GM19193 (cell line): ENCODE results near the gene OCA2.

ENCODE experiments used
- POLR2A ChIP-seq: IDR thresholded peaks from 4 replicates; pipeline ENCODE4 v1.6.1; 2011; ENCODE audit not compliant: insufficient read depth, insufficient read length; ENCODE audit errors: extremely low read depth

OCA2 gene

DNA sequence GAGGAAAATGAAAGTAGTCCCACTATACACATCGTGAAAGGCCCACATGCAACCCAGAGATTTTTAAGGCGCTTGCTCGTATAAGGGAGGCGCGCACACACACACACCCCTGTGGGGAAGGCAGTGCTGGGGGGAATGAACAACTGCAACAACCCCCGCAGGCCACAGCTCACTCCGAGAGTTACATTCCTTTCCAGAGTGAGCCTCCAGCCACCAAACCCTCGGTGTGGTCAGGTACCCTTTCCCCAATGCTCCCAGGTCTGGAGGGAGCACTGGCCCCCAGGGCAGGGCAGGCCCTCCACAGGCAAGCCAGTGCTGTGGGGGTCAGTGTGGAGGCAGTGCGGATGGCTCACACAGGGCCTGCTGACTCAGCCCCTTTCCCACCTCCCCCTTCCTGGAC is 115.6 kb downstream of the OCA2 start:
- TF ChIP-seq POLR2A = no peak

- no peak for TF ChIP-seq POLR2A
These were observed 121.4 kb downstream of the OCA2 start for GRCh38 chr15:27977696-27978095.

- TF ChIP-seq POLR2A = no peak
These were observed 125.2 kb downstream of the OCA2 start for GRCh38 chr15:27973886-27974285.

- no peak for TF ChIP-seq POLR2A
These were observed 128.3 kb downstream of the OCA2 start for GRCh38 chr15:27970661-27971392.

DNA sequence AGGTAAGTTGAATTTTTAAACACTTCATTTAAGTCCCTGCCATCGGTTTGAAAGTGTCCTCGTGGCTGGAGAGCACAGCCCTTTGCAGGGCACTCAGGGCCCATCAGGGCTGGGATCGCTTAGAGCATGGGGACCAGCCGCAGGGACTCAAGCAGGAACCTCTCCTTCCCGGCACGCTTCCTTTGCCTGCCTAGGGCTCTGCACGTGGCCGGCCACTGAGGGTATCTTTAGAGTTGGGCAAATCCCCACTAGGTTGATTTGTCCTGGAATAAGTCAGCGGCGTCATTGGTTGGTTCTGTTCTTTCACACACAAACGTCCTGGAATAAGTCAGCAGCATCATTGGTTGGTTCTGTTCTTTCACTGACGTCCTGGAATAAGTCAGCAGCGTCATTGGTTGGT is 131.6 kb downstream of the OCA2 start:
- no peak for TF ChIP-seq POLR2A

DNA sequence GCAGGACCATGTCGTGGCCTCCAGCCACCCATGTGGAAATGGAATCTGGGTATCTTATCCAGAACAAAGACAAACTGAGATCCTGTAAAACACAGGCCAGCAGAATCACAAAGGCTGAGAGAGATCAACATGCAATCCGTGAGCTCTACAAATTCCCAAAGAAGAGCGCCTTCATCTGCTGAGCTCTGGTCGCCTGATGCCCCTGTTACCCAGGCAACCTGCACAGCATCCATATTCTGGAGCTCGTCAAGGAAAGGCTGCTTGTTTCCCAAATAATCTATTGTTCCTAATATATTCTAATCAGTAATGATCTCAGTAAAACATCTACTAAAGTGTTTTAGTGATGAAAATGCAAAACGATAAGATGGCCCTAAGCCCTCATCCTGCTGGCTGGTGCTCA is 133.6 kb downstream of the OCA2 start:
- no peak for TF ChIP-seq POLR2A

- no peak for TF ChIP-seq POLR2A
These were observed 137.3 kb downstream of the OCA2 start for GRCh38 chr15:27961801-27962200.

DNA sequence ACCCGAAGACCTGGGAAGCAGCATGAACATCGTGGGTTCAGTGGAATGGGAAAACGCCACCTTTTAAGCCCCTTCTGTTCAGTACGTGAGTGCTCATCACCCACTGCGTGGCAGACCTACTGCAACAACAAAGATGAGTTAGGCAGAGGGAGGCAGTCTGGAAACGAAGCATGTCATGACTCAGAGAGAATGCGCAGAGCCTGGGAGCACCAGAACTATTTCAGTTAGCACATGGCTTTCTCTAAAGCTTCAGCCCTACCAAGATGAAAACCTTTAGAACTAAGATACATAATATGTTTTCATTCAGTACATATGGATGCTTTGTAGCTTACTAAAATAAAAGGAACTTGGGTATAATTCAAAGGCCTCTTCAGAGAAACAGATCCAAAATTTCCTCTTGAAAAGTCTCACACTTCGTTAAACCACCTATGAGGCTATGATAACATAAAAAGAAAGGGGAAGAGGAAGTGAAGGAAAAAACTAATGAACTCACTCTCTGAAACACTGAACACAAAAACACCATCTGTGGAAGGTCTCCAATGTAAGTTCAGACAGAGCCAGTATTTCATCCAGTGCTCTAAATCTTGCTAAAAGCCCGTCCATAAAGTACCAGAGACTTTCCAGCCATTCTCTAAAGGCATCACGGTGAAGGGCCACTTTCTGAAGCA is 140.1 kb downstream of the OCA2 start:
- TF ChIP-seq POLR2A = no peak

- no peak for TF ChIP-seq POLR2A
These were observed 142.8 kb downstream of the OCA2 start for GRCh38 chr15:27956285-27956684.

- no peak for TF ChIP-seq POLR2A
These were observed 144.0 kb downstream of the OCA2 start for GRCh38 chr15:27955087-27955486.

DNA sequence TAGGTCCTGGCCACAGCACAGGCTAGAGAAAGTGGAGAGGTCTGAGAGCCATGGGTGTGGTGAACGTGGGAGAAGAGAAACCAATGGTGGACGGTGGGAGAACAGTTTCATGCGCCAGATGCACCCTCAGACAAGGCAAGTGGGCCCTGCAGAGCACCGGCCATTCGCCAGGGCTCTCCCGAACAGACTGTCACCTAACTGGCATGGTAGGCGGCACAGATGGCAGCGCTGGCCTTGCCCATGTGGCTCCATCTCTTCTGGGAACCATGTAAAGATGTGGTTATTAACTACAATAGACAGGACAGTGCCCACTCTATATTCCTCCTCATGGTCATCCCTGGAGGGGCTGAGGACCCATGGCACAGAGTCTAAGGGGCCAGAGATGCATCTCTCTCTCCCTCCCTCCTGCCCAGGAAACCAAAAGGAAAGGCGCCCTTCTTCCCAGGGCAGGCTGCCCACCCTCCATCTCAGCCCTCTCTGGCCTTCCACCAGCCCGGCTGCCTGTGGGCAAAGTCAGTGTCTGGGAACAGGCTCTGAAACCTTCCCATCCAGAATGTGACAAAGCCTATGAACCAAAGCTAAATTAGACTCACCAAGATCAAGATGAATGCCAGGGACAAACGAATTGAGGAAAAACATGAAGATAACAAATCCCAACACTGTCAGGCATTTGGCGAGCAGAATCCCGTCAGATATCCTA is 147.8 kb downstream of the OCA2 start:
- no peak for TF ChIP-seq POLR2A

GRCh38 chr15:27949089-27949488 is 150.0 kb downstream of the OCA2 start:
- no peak for TF ChIP-seq POLR2A

GRCh38 chr15:27939246-27939645 is 159.9 kb downstream of the OCA2 start:
- no peak for TF ChIP-seq POLR2A

GRCh38 chr15:27937851-27938250 is 161.3 kb downstream of the OCA2 start:
- TF ChIP-seq POLR2A = no peak

DNA sequence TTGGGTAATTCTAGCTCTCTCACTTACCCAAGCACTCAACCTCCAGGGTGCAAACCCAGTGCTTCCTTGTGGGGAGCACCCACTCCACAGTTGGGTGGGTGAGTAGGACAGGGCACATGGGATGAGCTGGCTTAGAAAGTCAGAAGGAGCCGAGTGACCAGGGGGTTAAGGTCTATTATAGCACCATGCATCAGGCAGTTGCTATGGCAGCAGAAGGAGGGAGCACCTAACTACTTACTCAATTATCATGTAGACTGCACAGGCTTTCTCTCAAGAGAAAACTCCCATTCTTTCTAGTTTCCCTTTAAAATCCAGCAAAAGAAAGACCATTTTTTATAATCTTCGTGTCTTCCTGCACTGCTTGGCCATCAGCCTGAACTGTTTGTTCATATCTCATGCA is 163.0 kb downstream of the OCA2 start:
- TF ChIP-seq POLR2A = no peak

DNA sequence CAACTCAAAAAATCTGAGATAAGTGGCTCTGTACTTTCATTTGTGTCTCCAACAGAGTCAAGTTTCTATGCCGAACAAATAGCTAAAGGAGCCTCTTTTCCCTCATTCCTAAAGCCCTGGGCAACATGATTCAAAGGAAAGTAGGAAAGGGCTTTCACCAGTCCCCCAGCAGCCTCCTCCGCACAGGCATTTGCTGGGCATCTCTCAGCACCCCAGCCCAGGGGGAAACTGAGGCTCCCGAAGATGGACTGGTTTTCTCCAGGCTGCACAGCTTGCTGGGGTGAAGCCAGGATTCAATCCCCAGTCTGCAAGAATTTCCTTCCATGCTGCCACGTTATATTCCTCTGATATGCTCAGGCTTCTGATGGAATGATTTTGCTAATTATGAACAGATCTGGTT is 163.8 kb downstream of the OCA2 start:
- TF ChIP-seq POLR2A = no peak

DNA sequence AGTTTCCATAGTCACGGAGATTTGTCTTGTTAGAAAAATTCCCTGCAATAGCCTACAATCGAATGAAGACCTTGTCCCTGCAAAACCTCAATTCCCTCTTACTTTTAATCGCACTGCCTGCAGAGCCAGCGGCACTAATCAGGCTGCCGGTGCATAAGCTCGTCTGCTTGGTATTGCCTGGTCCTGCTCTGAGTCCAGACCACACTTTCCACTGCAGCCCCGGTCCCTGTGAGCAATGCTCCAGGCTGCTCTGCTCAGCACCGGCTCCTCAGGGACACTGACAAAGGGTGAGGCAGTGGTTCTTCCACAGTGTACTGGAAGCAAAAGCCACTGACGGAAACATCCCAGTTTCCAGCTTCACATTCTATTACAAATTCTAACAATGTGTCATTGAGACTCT is 164.3 kb downstream of the OCA2 start:
- TF ChIP-seq POLR2A = no peak

DNA sequence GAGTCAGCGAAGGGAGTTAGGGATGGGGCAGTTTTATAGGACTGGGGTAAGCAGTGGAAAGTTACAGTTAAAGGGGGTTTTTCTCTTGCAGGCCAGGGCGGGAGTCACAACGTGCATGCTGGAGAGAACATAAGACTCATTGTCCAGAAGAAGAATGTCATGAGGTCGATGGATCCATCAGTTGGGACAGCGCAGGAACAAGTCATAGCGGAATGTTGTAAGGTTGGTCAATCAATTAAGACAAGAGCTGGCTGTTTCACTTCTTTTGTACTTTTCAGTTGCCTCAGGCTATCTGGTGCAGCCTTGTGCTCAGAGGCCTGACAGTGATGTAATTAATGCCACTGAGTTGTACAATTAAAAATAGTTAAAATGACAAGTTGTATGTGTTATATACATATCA is 165.6 kb downstream of the OCA2 start:
- TF ChIP-seq POLR2A = no peak
